SIG-M5 treated with dmso at 0.1 percent for 504 hours (cell line): Measurements from ENCODE around the gene SNTG2.
"Not testable (repeated sequence)": the region's sequence is repeated elsewhere in the genome, so short reads cannot be mapped to it uniquely, and the experiment has no call there.

Experiments used
- DNase-seq: peaks from one replicate; lab custom pipeline; 2025; ENCODE audit not compliant: unreplicated experiment; lab: John Stamatoyannopoulos, UW

SNTG2 gene

GRCh38 chr2:1402064-1402463 is 451.4 kb downstream of the SNTG2 start:
- no peak for DNase-seq

DNA sequence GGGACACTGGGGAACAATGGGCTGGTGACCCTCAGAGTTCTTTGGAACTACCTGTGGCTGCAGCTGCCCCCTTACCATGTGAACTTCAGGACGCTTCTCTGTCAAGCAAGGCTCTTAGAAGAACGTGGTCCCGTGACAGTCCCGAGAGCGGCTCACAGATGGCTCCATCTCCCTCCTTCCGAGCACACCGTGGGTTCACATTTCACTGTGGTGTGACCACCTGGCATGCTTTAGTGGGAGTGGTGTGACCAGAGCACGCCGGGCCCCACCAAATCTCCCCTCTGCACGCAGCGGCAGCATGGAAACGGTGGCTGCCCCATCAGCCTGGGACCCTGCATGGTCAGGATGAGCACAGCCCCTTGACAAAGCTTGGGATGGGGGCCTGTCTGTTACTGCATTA is 452.9 kb downstream of the SNTG2 start:
- no peak for DNase-seq

- no peak for DNase-seq
Observed at GRCh38 chr2:1405124-1405523, 454.5 kb downstream of the SNTG2 start.

- no peak for DNase-seq
Observed at GRCh38 chr2:1405967-1406366, 455.3 kb downstream of the SNTG2 start.

DNA sequence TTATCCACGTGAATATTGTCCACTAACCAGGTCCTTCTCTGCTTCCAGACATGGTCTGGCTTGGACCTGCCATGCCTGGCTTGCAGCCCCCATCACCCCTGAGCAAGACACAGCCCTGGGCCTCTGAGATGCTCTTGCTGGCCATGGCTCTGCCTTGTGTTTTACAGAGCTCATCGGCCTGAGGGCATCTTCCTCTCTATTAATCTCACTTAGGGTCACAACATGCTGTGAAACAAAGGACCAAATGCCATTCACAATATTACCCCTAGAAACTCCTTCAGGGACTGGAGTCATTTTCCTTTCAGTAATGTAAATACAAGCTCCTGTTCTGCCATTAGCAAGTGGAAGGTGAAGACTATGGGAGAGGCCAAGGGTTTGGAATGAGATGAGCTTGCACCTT is 455.8 kb downstream of the SNTG2 start:
- DNase-seq = no peak

DNA sequence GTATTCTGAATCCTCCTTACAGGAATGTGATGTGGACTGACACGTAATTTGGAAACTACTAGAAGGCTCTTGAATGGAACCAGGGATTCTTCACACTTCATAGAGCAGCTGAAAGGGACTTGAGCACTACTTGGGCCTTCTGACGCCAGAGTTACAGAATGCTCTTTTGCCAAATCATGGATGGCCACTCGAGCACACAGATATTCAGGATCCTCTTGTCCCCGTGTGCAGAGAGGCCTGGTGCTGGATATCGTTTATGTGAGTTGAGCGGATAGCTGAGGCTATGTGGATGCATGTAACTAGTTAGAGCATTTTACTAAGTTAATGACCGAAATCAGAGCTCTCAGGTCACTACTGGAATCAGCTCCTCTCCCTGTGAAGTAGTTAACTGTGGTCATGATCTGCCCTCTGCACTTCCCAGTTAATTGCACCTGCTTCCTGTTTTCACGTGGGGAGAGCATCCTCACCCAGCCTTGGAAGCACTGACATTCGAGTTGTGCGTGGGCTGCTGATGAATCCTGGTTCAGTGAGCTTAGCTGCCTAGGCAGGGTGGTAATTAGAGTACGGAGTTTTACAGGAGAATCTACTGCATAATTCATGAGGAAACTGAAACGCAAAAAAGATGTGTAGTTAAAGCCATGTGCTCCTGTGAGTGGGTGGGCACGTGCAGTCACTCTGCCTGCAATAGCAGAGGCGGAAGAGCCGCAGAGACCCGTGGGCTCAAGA is 457.5 kb downstream of the SNTG2 start:
- no peak for DNase-seq

DNA sequence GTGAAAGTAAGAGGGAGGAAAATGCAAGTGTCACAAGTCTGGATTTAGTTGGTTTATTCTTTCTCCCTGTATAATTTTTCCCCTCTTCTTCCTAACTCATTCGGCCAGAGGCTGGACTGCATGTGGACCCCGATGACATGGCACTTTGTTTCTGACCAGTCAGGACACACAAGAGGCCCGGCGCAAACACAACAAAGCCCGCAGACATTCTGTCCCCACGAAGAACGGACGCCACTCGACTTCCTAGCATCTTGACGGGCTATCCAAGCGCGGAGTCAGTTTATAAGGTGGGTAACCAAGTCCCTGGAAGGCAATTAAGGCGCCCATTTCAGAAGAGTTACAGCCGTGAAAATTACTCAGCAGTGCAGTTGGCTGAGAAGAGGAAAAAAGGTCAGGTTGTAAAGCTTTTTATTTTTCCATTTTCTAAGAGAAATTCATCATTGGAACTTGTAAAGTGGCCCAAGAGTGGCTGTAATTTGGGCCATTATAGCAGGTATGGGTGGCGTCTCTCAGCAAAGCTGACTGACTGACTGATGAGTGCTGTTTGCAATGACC is 462.6 kb downstream of the SNTG2 start, which contains the start of gene TPO:
Gene TPO, plus strand, starts transcription at position 308 of the 555 bp plus-strand sequence. CDS start 946 bp downstream, outside the sequence.
- no peak for DNase-seq

DNA sequence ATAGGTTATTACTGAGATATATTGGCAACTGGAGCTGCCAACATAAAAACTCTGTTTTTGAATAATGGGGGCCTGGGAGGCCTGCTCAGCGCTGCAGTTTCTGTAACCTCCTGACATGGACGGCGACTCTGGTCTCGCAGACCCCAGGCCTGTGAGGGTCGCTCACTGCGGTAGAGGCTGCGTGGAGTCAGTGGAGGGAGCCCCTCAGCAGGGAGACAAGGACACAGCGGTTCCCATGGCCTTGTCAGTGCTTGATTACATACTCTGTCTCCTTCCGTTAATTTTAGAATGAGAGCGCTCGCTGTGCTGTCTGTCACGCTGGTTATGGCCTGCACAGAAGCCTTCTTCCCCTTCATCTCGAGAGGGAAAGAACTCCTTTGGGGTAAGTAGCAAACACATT is 463.5 kb downstream of the SNTG2 start:
- no peak for DNase-seq

- DNase-seq = not testable (repeated sequence)
Observed at GRCh38 chr2:1414901-1415300, 464.3 kb downstream of the SNTG2 start.

DNA sequence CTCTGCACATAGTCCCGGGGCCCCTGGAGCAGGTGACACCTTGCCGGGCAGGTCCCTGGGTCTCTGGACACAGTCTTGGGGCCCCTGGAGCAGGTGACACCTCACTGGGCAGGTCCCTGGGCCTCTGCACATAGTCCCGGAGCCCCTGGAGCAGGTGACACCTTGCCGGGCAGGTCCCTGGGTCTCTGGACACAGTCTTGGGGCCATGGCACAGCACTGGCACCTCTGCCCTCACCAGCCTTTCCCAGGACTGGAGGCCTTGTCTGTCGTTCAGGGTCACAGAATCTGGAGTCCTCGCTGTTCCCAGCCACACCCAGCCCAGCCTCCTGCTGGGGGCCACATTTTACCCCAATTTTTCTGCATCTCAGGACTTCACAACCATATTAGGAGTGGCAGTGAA is 464.9 kb downstream of the SNTG2 start:
- no peak for DNase-seq
